CD4-positive, alpha-beta T cell treated with Interferon gamma for 1 hour (primary cell): Measurements from ENCODE around the gene TMPRSS12.
"Not testable (repeated sequence)": the region's sequence is repeated elsewhere in the genome, so short reads cannot be mapped to it uniquely, and the experiment has no call there.

Experiments used
- DNase-seq: peaks from one replicate; pipeline ENCODE4 v3.0.0-alpha.2; 2020

TMPRSS12 gene

GRCh38 chr12:50842637-50843493, at the start of gene TMPRSS12:
TSS of gene TMPRSS12 (plus strand) at chr12:50842926. CDS start at chr12:50842965, 39 bp downstream.
- no peak for DNase-seq

- no peak for DNase-seq
Measured at GRCh38 chr12:50799908-50800307, 42.8 kb upstream of the TMPRSS12 start.

GRCh38 chr12:50803230-50803875, 39.4 kb upstream of the TMPRSS12 start:
- no peak for DNase-seq

- no peak for DNase-seq
Measured at GRCh38 chr12:50806176-50806575, 36.5 kb upstream of the TMPRSS12 start.

- DNase-seq = not testable (repeated sequence)
Measured at GRCh38 chr12:50809131-50809530, 33.6 kb upstream of the TMPRSS12 start.

- not testable (repeated sequence) for DNase-seq
Measured at GRCh38 chr12:50814921-50815320, 27.8 kb upstream of the TMPRSS12 start.

GRCh38 chr12:50820177-50820576, 22.5 kb upstream of the TMPRSS12 start:
- DNase-seq = no peak

GRCh38 chr12:50822082-50822481, 20.6 kb upstream of the TMPRSS12 start:
- no peak for DNase-seq

GRCh38 chr12:50823724-50824123, 19.0 kb upstream of the TMPRSS12 start:
- not testable (repeated sequence) for DNase-seq

GRCh38 chr12:50824914-50825313, 17.8 kb upstream of the TMPRSS12 start:
- no peak for DNase-seq

GRCh38 chr12:50825372-50825838, 17.3 kb upstream of the TMPRSS12 start:
- DNase-seq = no peak

- no peak for DNase-seq
Measured at GRCh38 chr12:50828121-50828520, 14.6 kb upstream of the TMPRSS12 start.

- DNase-seq = no peak
Measured at GRCh38 chr12:50828886-50829285, 13.8 kb upstream of the TMPRSS12 start.

GRCh38 chr12:50833801-50834200, 8.9 kb upstream of the TMPRSS12 start:
- DNase-seq = not testable (repeated sequence)

- no peak for DNase-seq
Measured at GRCh38 chr12:50839042-50839441, 3.7 kb upstream of the TMPRSS12 start.

GRCh38 chr12:50840809-50841487, 1.8 kb upstream of the TMPRSS12 start:
- no peak for DNase-seq

- DNase-seq = no peak
Measured at GRCh38 chr12:50841716-50842531, 802 bp upstream of the TMPRSS12 start.

- no peak for DNase-seq
Measured at GRCh38 chr12:50845021-50845647, 2.4 kb downstream of the TMPRSS12 start.

- DNase-seq = no peak
Measured at GRCh38 chr12:50848963-50849362, 6.2 kb downstream of the TMPRSS12 start.

GRCh38 chr12:50855218-50855617, 12.5 kb downstream of the TMPRSS12 start:
- DNase-seq = not testable (repeated sequence)

- not testable (repeated sequence) for DNase-seq
Measured at GRCh38 chr12:50855679-50856078, 13.0 kb downstream of the TMPRSS12 start.
